Measurements from ENCODE around the gene COL10A1.

DNA sequence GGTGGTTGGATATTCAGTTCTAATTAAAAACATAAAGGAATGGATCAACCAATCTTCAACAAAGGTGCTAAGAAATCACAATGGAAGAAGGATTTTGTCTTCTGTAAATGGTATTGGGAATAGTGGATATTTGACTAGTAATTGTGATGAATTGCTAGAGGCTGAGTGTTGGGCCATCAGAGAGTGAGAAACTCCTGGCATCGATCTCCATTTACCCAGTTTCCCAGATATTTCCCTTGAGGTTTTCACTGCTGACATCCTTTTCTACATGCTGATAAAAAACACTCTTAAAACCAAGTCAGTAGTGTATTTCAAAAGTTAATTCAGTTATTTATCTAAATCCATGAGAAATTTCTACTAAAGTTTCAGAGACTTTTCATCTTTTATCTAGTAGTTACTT is 40.4 kb upstream of the COL10A1 start:
- TF ChIP-seq, protein P1, sequence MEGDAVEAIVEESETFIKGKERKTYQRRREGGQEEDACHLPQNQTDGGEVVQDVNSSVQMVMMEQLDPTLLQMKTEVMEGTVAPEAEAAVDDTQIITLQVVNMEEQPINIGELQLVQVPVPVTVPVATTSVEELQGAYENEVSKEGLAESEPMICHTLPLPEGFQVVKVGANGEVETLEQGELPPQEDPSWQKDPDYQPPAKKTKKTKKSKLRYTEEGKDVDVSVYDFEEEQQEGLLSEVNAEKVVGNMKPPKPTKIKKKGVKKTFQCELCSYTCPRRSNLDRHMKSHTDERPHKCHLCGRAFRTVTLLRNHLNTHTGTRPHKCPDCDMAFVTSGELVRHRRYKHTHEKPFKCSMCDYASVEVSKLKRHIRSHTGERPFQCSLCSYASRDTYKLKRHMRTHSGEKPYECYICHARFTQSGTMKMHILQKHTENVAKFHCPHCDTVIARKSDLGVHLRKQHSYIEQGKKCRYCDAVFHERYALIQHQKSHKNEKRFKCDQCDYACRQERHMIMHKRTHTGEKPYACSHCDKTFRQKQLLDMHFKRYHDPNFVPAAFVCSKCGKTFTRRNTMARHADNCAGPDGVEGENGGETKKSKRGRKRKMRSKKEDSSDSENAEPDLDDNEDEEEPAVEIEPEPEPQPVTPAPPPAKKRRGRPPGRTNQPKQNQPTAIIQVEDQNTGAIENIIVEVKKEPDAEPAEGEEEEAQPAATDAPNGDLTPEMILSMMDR (IDR thresholded peaks at IDR 0.05; ENCODE audit: insufficient read depth, low read length), result no peak
- no peak for TF ChIP-seq POLR2AphosphoS5 (IDR thresholded peaks at IDR 0.05; ENCODE audit: low read depth)
- TF ChIP-seq SPI1 (IDR thresholded peaks at IDR 0.05; ENCODE audit: borderline replicate concordance, low read depth), result no peak
